Panc1 (cell line): ENCODE data around the gene NRG2. TPM values are rescaled to one million over a fixed set of nuclear protein-coding genes. Genes with fewer than 3 reads are reported as not detected.

Source experiments
- ATAC-seq: fragments of 200-7000 bp; cut with Tn5 transposase; 2 replicates; pipeline ENCODE4 v1.9.1; 2020; ENCODE audit warnings: mild to moderate bottlenecking, moderate library complexity
- BruUV-seq: library from RNA; stranded (reverse); fragments of 400-500 nt; replicated peaks from 2 replicates; lab custom pipeline; 2021; lab: Mats Ljungman, UMichigan
- CTCF ChIA-PET: fragments of 300-600 bp; sonication (Branson Sonifier 250); formaldehyde crosslinking; loops from one replicate; lab custom pipeline; 2022; ENCODE audit warnings: antibody characterized with exemption; lab: Charles Lee
- POLR2A ChIA-PET: fragments of 300-600 bp; sonication (Branson Sonifier 250); formaldehyde crosslinking; loops from one replicate; lab custom pipeline; 2022; ENCODE audit warnings: antibody characterized with exemption; lab: Charles Lee
- DNase-seq: peaks from one replicate; pipeline ENCODE4 v3.0.0-alpha.2; 2010; ENCODE audit warnings: low read depth, low spot score
- H3K27ac ChIP-seq: 2 replicates; pipeline ENCODE4 v1.5.1; 2011; ENCODE audit warnings: mild to moderate bottlenecking, low read length, inconsistent platforms
- H3K27me3 ChIP-seq: fragments of 200-500 bp; sonication (Bioruptor generic); 2 replicates; pipeline ENCODE4 v1.6.0; 2014; ENCODE audit warnings: low read length, inconsistent platforms; ENCODE audit not compliant: control insufficient read depth, insufficient read depth
- H3K36me3 ChIP-seq: fragments of 200-500 bp; sonication (Bioruptor generic); 2 replicates; pipeline ENCODE4 v1.5.1; 2014; ENCODE audit warnings: inconsistent platforms, mild to moderate bottlenecking, low read length, moderate library complexity; ENCODE audit not compliant: control insufficient read depth, insufficient read depth
- H3K4me1 ChIP-seq: 2 replicates; pipeline ENCODE4 v1.5.1; 2011; ENCODE audit warnings: inconsistent platforms, mild to moderate bottlenecking, low read length, moderate library complexity; ENCODE audit not compliant: control insufficient read depth, insufficient read depth
- H3K4me3 ChIP-seq, 2 experiments: 2 replicates each; pipeline ENCODE4 v1.5.1; 2011 to 2012; ENCODE audit warnings: low read depth in 2 of 2, low read length in 2 of 2, mild to moderate bottlenecking in 2 of 2, inconsistent platforms in 1 of 2, moderate library complexity in 1 of 2
- H3K9me3 ChIP-seq: fragments of 200-500 bp; sonication (Bioruptor generic); 2 replicates; pipeline ENCODE4 v1.5.1; 2014; ENCODE audit warnings: low read depth, mild to moderate bottlenecking, inconsistent platforms, low read length, moderate library complexity; ENCODE audit not compliant: control insufficient read depth, insufficient read depth
- CTCF ChIP-seq: fragments of 450-650 bp; IDR thresholded peaks from 2 replicates; pipeline ENCODE4 v1.5.1; 2017; ENCODE audit warnings: mild to moderate bottlenecking
- POLR2AphosphoS5 ChIP-seq: IDR thresholded peaks from 2 replicates; pipeline ENCODE4 v1.6.1; 2012; ENCODE audit warnings: mild to moderate bottlenecking, low read depth, low read length, moderate library complexity
- REST ChIP-seq, 2 experiments: IDR thresholded peaks; 2 replicates each; pipeline ENCODE4 v1.6.1; 2011 to 2012; ENCODE audit warnings: low read depth in 2 of 2, control low read depth in 1 of 2, low read length in 1 of 2, mild to moderate bottlenecking in 1 of 2, moderate library complexity in 1 of 2; ENCODE audit not compliant: insufficient read depth in 1 of 2
- SIN3A ChIP-seq: IDR thresholded peaks from 2 replicates; pipeline ENCODE4 v1.6.1; 2012; ENCODE audit warnings: low read depth, mild to moderate bottlenecking, low read length, moderate library complexity, borderline replicate concordance; ENCODE audit not compliant: insufficient read depth
- TCF7L2 ChIP-seq: IDR thresholded peaks from 2 replicates; pipeline ENCODE4 v1.6.1; 2011; ENCODE audit warnings: mild to moderate bottlenecking, low read depth, low read length, inconsistent platforms
- in situ Hi-C: cut with HindIII; loops from 2 replicates; pipeline ENCODE4 v1.10.0; 2016; ENCODE audit warnings: low sequenced_read_pairs, low pct_unique_long_range_greater_than_20kb
- intact Hi-C: fragments of 100-400 bp; cut with micrococcal nuclease; formaldehyde crosslinking; loops from one replicate; pipeline ENCODE4 v1.10.0; 2022; ENCODE audit not compliant: unreplicated experiment
- total RNA-seq: library from RNA; stranded (reverse); gene quantifications from one replicate; pipeline ENCODE4 v1.2.1, GENCODE V29; 2021; ENCODE audit not compliant: unreplicated experiment

Gene NRG2
- total RNA-seq, 1 experiment from 2014 or later = 20.2 TPM

GRCh38 chr5:139851558-139851957 is 191.5 kb downstream of the NRG2 start:
- intact Hi-C loops = no loop called here
- H3K9me3 ChIP-seq = no peaks in the 10 kb centered on the region
- H3K4me1 ChIP-seq = no peaks in the 10 kb centered on the region
- ATAC-seq = no peak
- H3K27me3 ChIP-seq = no peaks in the 10 kb centered on the region
- no peak for DNase-seq
- CTCF ChIA-PET = interaction anchor here (0.5 kb wide), 1 partner anchor 293 kb away, joined by 3 read pairs; no protein-coding TSS in a partner anchor
- POLR2A ChIA-PET = no interaction called here
- BruUV-seq = no TSS peak
- TF ChIP-seq POLR2AphosphoS5 = no peak
- no peak for TF ChIP-seq REST (IDR thresholded peaks at IDR 0.05; ENCODE audit: insufficient read depth in 1 of 2, low read depth in 2 of 2, low read length in 1 of 2)
- no peak for TF ChIP-seq SIN3A
- no peak for TF ChIP-seq CTCF
- TF ChIP-seq TCF7L2 = no peak
- no peak overlapping the region for H3K4me3 ChIP-seq
- in situ Hi-C loops = no loop called here
- no peak overlapping the region for H3K27ac ChIP-seq
- no peaks in the 10 kb centered on the region for H3K36me3 ChIP-seq

DNA sequence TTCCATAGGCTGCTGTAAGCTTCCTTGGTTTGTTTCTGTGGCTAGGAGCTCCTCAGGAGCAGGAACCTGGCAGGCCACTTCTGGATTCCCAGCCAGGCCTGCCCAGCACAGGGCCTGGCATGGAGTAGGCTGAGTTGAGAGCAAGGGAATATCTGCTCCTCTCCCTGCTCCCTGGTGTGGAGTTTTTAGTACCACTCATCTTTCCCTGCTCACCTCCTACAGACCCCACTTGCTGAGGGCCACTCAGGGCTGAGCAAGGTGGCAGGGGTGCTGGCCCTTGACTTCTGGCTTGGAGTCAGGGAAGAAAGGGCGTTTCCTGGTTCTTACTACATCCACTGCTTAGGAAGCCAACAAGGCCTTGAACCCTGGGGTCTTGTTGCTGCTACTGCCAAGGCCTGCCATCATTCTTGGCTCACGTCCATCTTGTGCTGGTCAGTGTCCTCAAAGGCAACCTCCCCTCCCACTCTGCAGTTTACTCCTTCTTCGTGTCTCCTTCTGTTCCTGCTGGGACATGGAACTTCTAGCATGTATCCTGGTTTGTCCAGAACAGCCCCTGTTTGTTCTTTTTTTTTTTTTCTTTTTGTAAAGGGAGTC is 192.6 kb downstream of the NRG2 start:
- TF ChIP-seq REST (IDR thresholded peaks at IDR 0.05; ENCODE audit: insufficient read depth in 1 of 2, low read depth in 2 of 2, low read length in 1 of 2) (no peak), CTCF (no peak), POLR2AphosphoS5 (no peak), TCF7L2 (no peak), SIN3A (no peak)
- intact Hi-C loops = no loop called here
- Histone ChIP-seq H3K36me3 (no peaks in the 10 kb centered on the region), H3K9me3 (no peaks in the 10 kb centered on the region), H3K4me3 (no peak overlapping the region), H3K27me3 (no peaks in the 10 kb centered on the region), H3K27ac (no peak overlapping the region), H3K4me1 (no peaks in the 10 kb centered on the region)
- no peak for DNase-seq
- ChIA-PET CTCF (interaction anchor here (0.8 kb wide), 1 partner anchor 87 kb away, joined by 4 read pairs; no protein-coding TSS in a partner anchor), POLR2A (no interaction called here)
- no TSS peak for BruUV-seq
- in situ Hi-C loops = no loop called here
- ATAC-seq = no peak
